IMR-90 (cell line): ENCODE results near the gene SYNM. TPM values are rescaled to one million over a fixed set of nuclear protein-coding genes. Genes with fewer than 3 reads are reported as not detected.

Experiments used
- ATAC-seq: fragments of 200-7000 bp; cut with Tn5 transposase; 2 replicates; pipeline ENCODE4 v1.9.1; 2020; ENCODE audit warnings: low read depth, mild to moderate bottlenecking, moderate library complexity
- BruUV-seq: library from RNA; stranded (reverse); fragments of 400-500 nt; replicated peaks from 2 replicates; lab custom pipeline; 2021; lab: Mats Ljungman, UMichigan
- CTCF ChIA-PET: fragments of 300-600 bp; formaldehyde crosslinking; extraction: SDS; loops from one replicate; lab custom pipeline; 2021; ENCODE audit warnings: antibody characterized with exemption; lab: Yijun Ruan, JAX
- POLR2A ChIA-PET: fragments of 300-600 bp; sonication (Branson Sonifier 250); formaldehyde crosslinking; loops from one replicate; lab custom pipeline; 2022; ENCODE audit warnings: antibody characterized with exemption; ENCODE audit not compliant: unreplicated experiment; lab: Charles Lee
- DNase-seq: peaks from one replicate; pipeline ENCODE4 v3.0.0; 2013
- H2AFZ ChIP-seq: replicated peaks from 2 replicates; pipeline ENCODE3; 2013; ENCODE audit warnings: low read length, mild to moderate bottlenecking; ENCODE audit not compliant: poor library complexity
- H2AK5ac ChIP-seq: 2 replicates; pipeline ENCODE4 v1.6.1; 2013; ENCODE audit warnings: low read depth, low read length, inconsistent platforms
- H2AK9ac ChIP-seq: replicated peaks from 2 replicates; pipeline ENCODE3; 2013; ENCODE audit warnings: mild to moderate bottlenecking, low read depth, low read length, moderate library complexity; ENCODE audit not compliant: poor library complexity
- H2BK120ac ChIP-seq: 2 replicates; pipeline ENCODE4 v1.6.1; 2013; ENCODE audit warnings: low read depth, low read length, inconsistent platforms
- H2BK15ac ChIP-seq: 3 replicates; pipeline ENCODE4 v1.6.1; 2013; ENCODE audit warnings: low read depth, low read length, inconsistent platforms
- H2BK20ac ChIP-seq: 2 replicates; pipeline ENCODE4 v1.6.1; 2013; ENCODE audit warnings: low read depth, mild to moderate bottlenecking, inconsistent platforms, low read length, moderate library complexity
- H2BK5ac ChIP-seq: 2 replicates; pipeline ENCODE4 v1.6.1; 2013; ENCODE audit warnings: mild to moderate bottlenecking, low read depth, low read length, inconsistent platforms; ENCODE audit not compliant: poor library complexity, severe bottlenecking
- H3K14ac ChIP-seq: replicated peaks from 2 replicates; pipeline ENCODE4 v1.6.1; 2013; ENCODE audit warnings: low read depth, low read length, inconsistent platforms
- H3K18ac ChIP-seq: 2 replicates; pipeline ENCODE4 v1.6.1; 2013; ENCODE audit warnings: low read depth, low read length, control low read depth
- H3K23ac ChIP-seq: 2 replicates; pipeline ENCODE4 v1.6.1; 2013; ENCODE audit warnings: low read depth, low read length, inconsistent platforms
- H3K27ac ChIP-seq: 2 replicates; pipeline ENCODE4 v1.5.1; 2013; ENCODE audit warnings: mild to moderate bottlenecking, control low read depth, low read length; ENCODE audit not compliant: insufficient read depth
- H3K27me3 ChIP-seq: 2 replicates; pipeline ENCODE4 v1.6.1; 2013; ENCODE audit warnings: low read length; ENCODE audit not compliant: control insufficient read depth, insufficient read depth
- H3K36me3 ChIP-seq: 2 replicates; pipeline ENCODE4 v1.6.1; 2013; ENCODE audit warnings: low read length, mixed read lengths; ENCODE audit not compliant: control insufficient read depth, insufficient read depth
- H3K4ac ChIP-seq: 2 replicates; pipeline ENCODE4 v1.6.1; 2013; ENCODE audit warnings: low read depth, low read length, inconsistent platforms
- H3K4me1 ChIP-seq: 2 replicates; pipeline ENCODE4 v1.6.1; 2013; ENCODE audit warnings: low read length, mixed read lengths; ENCODE audit not compliant: control insufficient read depth, insufficient read depth
- H3K4me2 ChIP-seq: 2 replicates; pipeline ENCODE4 v1.6.1; 2013; ENCODE audit warnings: low read depth, mild to moderate bottlenecking, control low read depth, low read length, moderate library complexity
- H3K4me3 ChIP-seq: 2 replicates; pipeline ENCODE4 v1.5.1; 2013; ENCODE audit warnings: low read depth, mild to moderate bottlenecking, control low read depth, low read length, moderate library complexity; ENCODE audit not compliant: insufficient read depth
- H3K56ac ChIP-seq: 2 replicates; pipeline ENCODE4 v1.6.1; 2013; ENCODE audit warnings: low read length, inconsistent platforms; ENCODE audit not compliant: insufficient read depth; ENCODE audit errors: extremely low read depth
- H3K79me1 ChIP-seq, 2 experiments: 2 replicates each; pipeline ENCODE4 v1.6.1; 2013; ENCODE audit warnings: low read length in 2 of 2, inconsistent platforms in 1 of 2, low read depth in 1 of 2
- H3K9ac ChIP-seq: 2 replicates; pipeline ENCODE4 v1.6.1; 2013; ENCODE audit warnings: low read depth, low read length, control low read depth
- H3K9me1 ChIP-seq: 2 replicates; pipeline ENCODE4 v1.6.1; 2013; ENCODE audit warnings: low read length, inconsistent platforms; ENCODE audit not compliant: insufficient read depth
- H3K9me3 ChIP-seq: 2 replicates; pipeline ENCODE4 v1.6.1; 2013; ENCODE audit warnings: low read length; ENCODE audit not compliant: control insufficient read depth, insufficient read depth
- H4K20me1 ChIP-seq: 2 replicates; pipeline ENCODE4 v1.6.1; 2013; ENCODE audit warnings: low read length, inconsistent platforms; ENCODE audit not compliant: insufficient read depth
- H4K5ac ChIP-seq: 2 replicates; pipeline ENCODE4 v1.6.1; 2013; ENCODE audit warnings: mild to moderate bottlenecking, low read depth, low read length, control low read depth
- H4K8ac ChIP-seq, 2 experiments: 2 replicates each; pipeline ENCODE4 v1.6.1; 2013; ENCODE audit warnings: low read depth in 2 of 2, low read length in 2 of 2, control low read depth in 1 of 2, inconsistent platforms in 1 of 2
- H4K91ac ChIP-seq: 2 replicates; pipeline ENCODE4 v1.6.1; 2013; ENCODE audit warnings: low read depth, low read length, inconsistent platforms; ENCODE audit not compliant: insufficient read depth
- MAFK ChIP-seq: IDR thresholded peaks from 2 replicates; pipeline ENCODE4 v1.6.1; 2012; ENCODE audit warnings: low read depth, low read length, improper control_type of control experiment
- SMC3 ChIP-seq: fragments of 150-350 bp; IDR thresholded peaks from 2 replicates; pipeline ENCODE4 v1.6.1; 2016; ENCODE audit warnings: low read depth, mild to moderate bottlenecking, antibody characterized with exemption, low read length, moderate library complexity
- WGBS, 2 experiments: methylation state at CpG; one replicate each; pipeline versions ENCODE4 v1.1.5 to v1.1.7; 2013; ENCODE audit warnings: missing lambda C conversion rate in 2 of 2; ENCODE audit not compliant: insufficient read length in 1 of 2; ENCODE audit errors: extremely low coverage in 2 of 2; 5-methylcytosine and 5-hydroxymethylcytosine counted together
- dilution Hi-C: fragments of 300-500 bp; cut with HindIII; formaldehyde crosslinking; loops from one replicate; pipeline ENCODE4 v1.14.3; 2018; ENCODE audit warnings: low sequenced_read_pairs; ENCODE audit not compliant: unreplicated experiment
- in situ Hi-C: fragments of 300-500 bp; cut with MboI; formaldehyde crosslinking; loops from 3 replicates; pipeline ENCODE4 v1.14.3; 2019; ENCODE audit warnings: low sequenced_read_pairs, inconsistent platforms, mixed read lengths
- intact Hi-C: fragments of 100-400 bp; cut with micrococcal nuclease; formaldehyde crosslinking; loops from 2 replicates; pipeline ENCODE4 v1.10.0; 2022
- polyA plus RNA-seq, 3 experiments: library from polyadenylated mRNA; depleted of rRNA; stranded (reverse); fragments of >200 nt; gene quantifications; 2 replicates each; pipeline ENCODE4 v1.2.3, GENCODE V29; 2012; ENCODE audit warnings: low replicate concordance in 1 of 3
- total RNA-seq: library from RNA; depleted of rRNA; stranded (reverse); fragments of >200 nt; gene quantifications from 2 replicates; pipeline ENCODE4 v1.2.3, GENCODE V29; 2012
- TF ChIP-seq, protein P1 (sequence below): conservative IDR thresholded peaks from 2 replicates; pipeline ENCODE4 v1.5.1; 2012; ENCODE audit warnings: mild to moderate bottlenecking, low read depth, low read length, improper control_type of control experiment

Gene SYNM
- total and polyA plus RNA-seq, 2 of the 4 experiments (the other 2 are of a cell fraction), result 2.1 to 3.4 TPM

DNA sequence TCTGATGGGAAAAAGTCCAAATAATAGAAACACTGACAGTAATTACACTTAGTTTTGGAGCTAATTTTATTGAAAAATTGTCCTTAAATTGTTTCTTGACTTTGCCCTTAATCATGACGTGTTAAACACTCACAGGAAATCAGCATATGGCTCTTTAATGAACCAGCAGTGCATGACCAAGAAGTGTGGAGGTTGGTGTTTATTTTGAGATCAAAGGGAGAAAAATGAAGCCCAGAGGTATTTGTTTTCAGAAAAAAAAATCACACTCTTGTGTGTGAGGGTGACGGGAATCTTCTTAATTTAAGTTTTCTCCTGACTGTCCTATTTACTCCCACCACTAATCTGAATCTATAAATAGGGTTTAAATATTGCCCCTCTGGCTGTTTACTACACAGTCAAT lies 28.8 kb upstream of the SYNM start:
- Histone ChIP-seq H2AFZ (no peak overlapping the region), H3K4me2 (no peak overlapping the region), H2BK5ac (no peak overlapping the region), H3K9me1 (no peaks in the 10 kb centered on the region), H3K9me3 (no peaks in the 10 kb centered on the region), H4K91ac (no peak overlapping the region), H2BK120ac (peak overlapping the region; percentile 64), H4K20me1 (no peaks in the 10 kb centered on the region), H2AK5ac (no peak overlapping the region), H3K4me1 (no peaks in the 10 kb centered on the region), H3K56ac (no peak overlapping the region), H3K14ac (no peak overlapping the region), H3K27ac (no peak overlapping the region), H3K18ac (no peak overlapping the region), H2BK15ac (no peak overlapping the region), H4K8ac (peak overlapping the region; percentile 10 to 91), H2BK20ac (peak overlapping the region; percentile 72; the same call in 1 of the 2 replicates), H2AK9ac (no peak overlapping the region), H3K79me1 (no peaks in the 10 kb centered on the region), H4K5ac (no peak overlapping the region), H3K36me3 (no peaks in the 10 kb centered on the region), H3K23ac (no peak overlapping the region), H3K4me3 (no peak overlapping the region), H3K4ac (peak overlapping the region; percentile 49; the same call in 1 of the 2 replicates), H3K9ac (no peak overlapping the region), H3K27me3 (no peaks in the 10 kb centered on the region)
- no TSS peak for BruUV-seq
- in situ Hi-C loops (loop anchor here (5.0 to 10.0 kb wide), 3 partner anchors 421 to 631 kb away; no protein-coding TSS in a partner anchor), dilution Hi-C loops (no loop called here), intact Hi-C loops (loop anchor here (1.0 to 5.0 kb wide), 4 partner anchors 299 to 634 kb away; no protein-coding TSS in a partner anchor)
- POLR2A ChIA-PET, result interaction anchor here (0.6 kb wide), 2 partner anchors 481 to 572 kb away, joined by 3 read pairs; no protein-coding TSS in a partner anchor
- ATAC-seq (no peak), DNase-seq (no peak)
- TF ChIP-seq SMC3 (no peak), MAFK (no peak)
- TF ChIP-seq, protein P1, sequence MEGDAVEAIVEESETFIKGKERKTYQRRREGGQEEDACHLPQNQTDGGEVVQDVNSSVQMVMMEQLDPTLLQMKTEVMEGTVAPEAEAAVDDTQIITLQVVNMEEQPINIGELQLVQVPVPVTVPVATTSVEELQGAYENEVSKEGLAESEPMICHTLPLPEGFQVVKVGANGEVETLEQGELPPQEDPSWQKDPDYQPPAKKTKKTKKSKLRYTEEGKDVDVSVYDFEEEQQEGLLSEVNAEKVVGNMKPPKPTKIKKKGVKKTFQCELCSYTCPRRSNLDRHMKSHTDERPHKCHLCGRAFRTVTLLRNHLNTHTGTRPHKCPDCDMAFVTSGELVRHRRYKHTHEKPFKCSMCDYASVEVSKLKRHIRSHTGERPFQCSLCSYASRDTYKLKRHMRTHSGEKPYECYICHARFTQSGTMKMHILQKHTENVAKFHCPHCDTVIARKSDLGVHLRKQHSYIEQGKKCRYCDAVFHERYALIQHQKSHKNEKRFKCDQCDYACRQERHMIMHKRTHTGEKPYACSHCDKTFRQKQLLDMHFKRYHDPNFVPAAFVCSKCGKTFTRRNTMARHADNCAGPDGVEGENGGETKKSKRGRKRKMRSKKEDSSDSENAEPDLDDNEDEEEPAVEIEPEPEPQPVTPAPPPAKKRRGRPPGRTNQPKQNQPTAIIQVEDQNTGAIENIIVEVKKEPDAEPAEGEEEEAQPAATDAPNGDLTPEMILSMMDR, result no peak
- WGBS, 2 experiments, result no CpG with 5 or more reads among the region's 2 CpGs
- CTCF ChIA-PET, result interaction anchor here (0.7 to 2.0 kb wide), 12 partner anchors 14 to 633 kb away, joined by 3 to 8 read pairs (median 4); no protein-coding TSS in a partner anchor
